Neural progenitor cell (in vitro differentiated cells): Measurements from ENCODE around the gene CCDC184. TPM values are rescaled to one million over a fixed set of nuclear protein-coding genes. Genes with fewer than 3 reads are reported as not detected.
"Not testable (repeated sequence)": the region's sequence is repeated elsewhere in the genome, so short reads cannot be mapped to it uniquely, and the experiment has no call there.

Source experiments
- DNase-seq: peaks from one replicate; pipeline ENCODE4 v3.0.0-alpha.2; 2016; ENCODE audit warnings: low spot score
- H2AFZ ChIP-seq: fragments of 200-600 bp; sonication (generic); replicated peaks from 2 replicates; pipeline ENCODE4 v1.6.1; 2016; ENCODE audit warnings: antibody characterized with exemption
- H3F3A ChIP-seq: fragments of 200-600 bp; sonication (generic); 2 replicates; pipeline ENCODE4 v1.6.1; 2016; ENCODE audit warnings: antibody characterized with exemption, low read depth
- H3K27ac ChIP-seq: fragments of 200-600 bp; sonication (generic); 2 replicates; pipeline ENCODE4 v1.5.1; 2016; ENCODE audit warnings: mild to moderate bottlenecking
- H3K27me3 ChIP-seq: fragments of 200-600 bp; sonication (generic); 2 replicates; pipeline ENCODE4 v1.6.1; 2016; ENCODE audit warnings: mild to moderate bottlenecking, moderate library complexity
- H3K36me3 ChIP-seq: fragments of 200-600 bp; sonication (generic); 2 replicates; pipeline ENCODE4 v1.5.1; 2016
- H3K4me1 ChIP-seq: fragments of 200-600 bp; sonication (generic); 2 replicates; pipeline ENCODE4 v1.6.1; 2016; ENCODE audit warnings: mixed run types
- H3K4me2 ChIP-seq: fragments of 200-600 bp; sonication (generic); 2 replicates; pipeline ENCODE4 v1.6.1; 2016
- H3K4me3 ChIP-seq: fragments of 200-600 bp; sonication (generic); 2 replicates; pipeline ENCODE4 v1.5.1; 2016
- H3K79me2 ChIP-seq: fragments of 200-600 bp; sonication (generic); 2 replicates; pipeline ENCODE4 v1.6.1; 2016; ENCODE audit warnings: low read depth
- H3K9ac ChIP-seq: fragments of 200-600 bp; sonication (generic); 2 replicates; pipeline ENCODE4 v1.6.1; 2016
- H3K9me3 ChIP-seq: fragments of 200-600 bp; sonication (generic); 2 replicates; pipeline ENCODE4 v1.5.1; 2016; ENCODE audit warnings: low read depth
- H4K20me1 ChIP-seq: fragments of 200-600 bp; sonication (generic); 2 replicates; pipeline ENCODE4 v1.6.1; 2016; ENCODE audit warnings: low read depth
- H3K27ac Mint-ChIP-seq: 3 replicates; pipeline ENCODE4 v1.8.0; 2021; ENCODE audit warnings: mixed read lengths
- H3K27me3 Mint-ChIP-seq: 2 replicates; pipeline ENCODE4 v1.8.0; 2022; ENCODE audit warnings: low read depth, mild to moderate bottlenecking, inconsistent platforms, moderate library complexity, mixed read lengths; ENCODE audit not compliant: insufficient read depth
- H3K36me3 Mint-ChIP-seq: 3 replicates; pipeline ENCODE4 v1.8.0; 2021; ENCODE audit warnings: mixed read lengths
- H3K4me1 Mint-ChIP-seq: 3 replicates; pipeline ENCODE4 v1.8.0; 2021; ENCODE audit warnings: mixed read lengths
- H3K4me3 Mint-ChIP-seq: 3 replicates; pipeline ENCODE4 v1.8.0; 2021; ENCODE audit warnings: mild to moderate bottlenecking, moderate library complexity, mixed read lengths
- H3K9me3 Mint-ChIP-seq: 3 replicates; pipeline ENCODE4 v1.8.0; 2020; ENCODE audit warnings: mixed read lengths
- EZH2 ChIP-seq: fragments of 200-600 bp; sonication (generic); IDR thresholded peaks from 2 replicates; pipeline ENCODE4 v1.6.1; 2017; ENCODE audit warnings: antibody characterized with exemption, mild to moderate bottlenecking, moderate library complexity
- EZH2phosphoT487 ChIP-seq: fragments of 200-600 bp; sonication (generic); IDR thresholded peaks from 2 replicates; pipeline ENCODE4 v1.6.1; 2017; ENCODE audit warnings: antibody characterized with exemption
- total RNA-seq: library from RNA; depleted of rRNA; stranded (reverse); fragments of >200 nt; gene quantifications from 2 replicates; pipeline ENCODE4 v1.2.3, GENCODE V29; 2015; ENCODE audit warnings: low replicate concordance
- TF ChIP-seq, protein P1 (sequence below): fragments of 200-600 bp; sonication (generic); IDR thresholded peaks from 2 replicates; pipeline ENCODE4 v1.5.1; 2017; ENCODE audit warnings: antibody characterized with exemption, mild to moderate bottlenecking

CCDC184 gene
- total RNA-seq, 1 donor from 2014 or later: 0.28 TPM

GRCh38 chr12:48220701-48221100, 37.3 kb downstream of the CCDC184 start:
- Histone ChIP-seq H3K4me1 (no peaks in the 10 kb centered on the region), H3K36me3 (no peaks in the 10 kb centered on the region), H3K27me3 (peaks cover 5% of the 10 kb centered on the region), H3K27ac (no peak overlapping the region), H3K9me3 (no peaks in the 10 kb centered on the region), H2AFZ (no peak overlapping the region), H3K9ac (no peak overlapping the region), H3K4me2 (no peak overlapping the region), H3K79me2 (no peaks in the 10 kb centered on the region), H3F3A (no peaks in the 10 kb centered on the region), H4K20me1 (no peaks in the 10 kb centered on the region), H3K4me3 (no peak overlapping the region)
- no peak for DNase-seq
- H3K4me1 Mint-ChIP-seq: no peaks in the 10 kb centered on the region
- no peak for TF ChIP-seq EZH2
- no peak for TF ChIP-seq EZH2phosphoT487
- no peaks in the 10 kb centered on the region for H3K9me3 Mint-ChIP-seq
- no peaks in the 10 kb centered on the region for H3K27me3 Mint-ChIP-seq
- no peak overlapping the region for H3K4me3 Mint-ChIP-seq
- H3K36me3 Mint-ChIP-seq: no peaks in the 10 kb centered on the region
- no peak overlapping the region for H3K27ac Mint-ChIP-seq

DNA sequence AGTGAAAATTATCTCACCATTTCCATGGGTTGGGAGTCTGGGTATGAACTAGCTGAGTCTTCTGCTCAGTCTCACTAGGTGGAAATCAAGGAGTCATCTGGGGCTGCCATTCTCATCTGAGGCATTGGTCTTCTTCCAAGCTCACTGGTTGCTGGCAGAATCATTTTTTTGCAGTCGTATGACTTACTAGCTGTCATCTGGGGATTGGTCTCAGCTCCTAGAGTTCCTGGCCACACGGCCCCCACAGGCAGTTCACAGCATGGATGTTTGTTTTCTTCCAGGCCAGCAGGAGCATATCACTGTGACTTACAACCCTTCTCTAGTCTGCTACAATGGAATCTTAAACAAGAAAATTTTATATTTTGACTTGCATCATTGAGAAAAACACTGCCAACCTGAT, 38.2 kb downstream of the CCDC184 start:
- H3K36me3 ChIP-seq: no peaks in the 10 kb centered on the region
- no peaks in the 10 kb centered on the region for H3F3A ChIP-seq
- no peaks in the 10 kb centered on the region for H3K27me3 ChIP-seq
- Mint-ChIP-seq H3K36me3 (no peaks in the 10 kb centered on the region), H3K9me3 (no peaks in the 10 kb centered on the region), H3K4me1 (no peaks in the 10 kb centered on the region), H3K27me3 (no peaks in the 10 kb centered on the region), H3K27ac (no peak overlapping the region), H3K4me3 (no peak overlapping the region)
- no peaks in the 10 kb centered on the region for H4K20me1 ChIP-seq
- TF ChIP-seq EZH2phosphoT487 (no peak), EZH2 (no peak)
- TF ChIP-seq, protein P1, sequence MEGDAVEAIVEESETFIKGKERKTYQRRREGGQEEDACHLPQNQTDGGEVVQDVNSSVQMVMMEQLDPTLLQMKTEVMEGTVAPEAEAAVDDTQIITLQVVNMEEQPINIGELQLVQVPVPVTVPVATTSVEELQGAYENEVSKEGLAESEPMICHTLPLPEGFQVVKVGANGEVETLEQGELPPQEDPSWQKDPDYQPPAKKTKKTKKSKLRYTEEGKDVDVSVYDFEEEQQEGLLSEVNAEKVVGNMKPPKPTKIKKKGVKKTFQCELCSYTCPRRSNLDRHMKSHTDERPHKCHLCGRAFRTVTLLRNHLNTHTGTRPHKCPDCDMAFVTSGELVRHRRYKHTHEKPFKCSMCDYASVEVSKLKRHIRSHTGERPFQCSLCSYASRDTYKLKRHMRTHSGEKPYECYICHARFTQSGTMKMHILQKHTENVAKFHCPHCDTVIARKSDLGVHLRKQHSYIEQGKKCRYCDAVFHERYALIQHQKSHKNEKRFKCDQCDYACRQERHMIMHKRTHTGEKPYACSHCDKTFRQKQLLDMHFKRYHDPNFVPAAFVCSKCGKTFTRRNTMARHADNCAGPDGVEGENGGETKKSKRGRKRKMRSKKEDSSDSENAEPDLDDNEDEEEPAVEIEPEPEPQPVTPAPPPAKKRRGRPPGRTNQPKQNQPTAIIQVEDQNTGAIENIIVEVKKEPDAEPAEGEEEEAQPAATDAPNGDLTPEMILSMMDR: no peak
- no peak overlapping the region for H3K4me3 ChIP-seq
- H3K9ac ChIP-seq: no peak overlapping the region
- H3K4me1 ChIP-seq: no peaks in the 10 kb centered on the region
- H3K4me2 ChIP-seq: no peak overlapping the region
- no peaks in the 10 kb centered on the region for H3K79me2 ChIP-seq
- DNase-seq: no peak
- no peak overlapping the region for H2AFZ ChIP-seq
- no peaks in the 10 kb centered on the region for H3K9me3 ChIP-seq
- H3K27ac ChIP-seq: no peak overlapping the region

- H3K27me3 ChIP-seq, H3K27ac Mint-ChIP-seq, H3K36me3 ChIP-seq, H3K4me1 Mint-ChIP-seq, H3K4me1 ChIP-seq, H4K20me1 ChIP-seq, H3K9me3 ChIP-seq, H3K36me3 Mint-ChIP-seq, H3K4me2 ChIP-seq, H3K27me3 Mint-ChIP-seq, H3K79me2 ChIP-seq, H3K27ac ChIP-seq, H3F3A ChIP-seq, H2AFZ ChIP-seq, H3K9ac ChIP-seq, DNase-seq, H3K4me3 Mint-ChIP-seq, H3K4me3 ChIP-seq: not testable (repeated sequence)
- H3K9me3 Mint-ChIP-seq: peaks cover 17% of the 10 kb centered on the region
Observed at GRCh38 chr12:48224533-48224932, 41.1 kb downstream of the CCDC184 start.

DNA sequence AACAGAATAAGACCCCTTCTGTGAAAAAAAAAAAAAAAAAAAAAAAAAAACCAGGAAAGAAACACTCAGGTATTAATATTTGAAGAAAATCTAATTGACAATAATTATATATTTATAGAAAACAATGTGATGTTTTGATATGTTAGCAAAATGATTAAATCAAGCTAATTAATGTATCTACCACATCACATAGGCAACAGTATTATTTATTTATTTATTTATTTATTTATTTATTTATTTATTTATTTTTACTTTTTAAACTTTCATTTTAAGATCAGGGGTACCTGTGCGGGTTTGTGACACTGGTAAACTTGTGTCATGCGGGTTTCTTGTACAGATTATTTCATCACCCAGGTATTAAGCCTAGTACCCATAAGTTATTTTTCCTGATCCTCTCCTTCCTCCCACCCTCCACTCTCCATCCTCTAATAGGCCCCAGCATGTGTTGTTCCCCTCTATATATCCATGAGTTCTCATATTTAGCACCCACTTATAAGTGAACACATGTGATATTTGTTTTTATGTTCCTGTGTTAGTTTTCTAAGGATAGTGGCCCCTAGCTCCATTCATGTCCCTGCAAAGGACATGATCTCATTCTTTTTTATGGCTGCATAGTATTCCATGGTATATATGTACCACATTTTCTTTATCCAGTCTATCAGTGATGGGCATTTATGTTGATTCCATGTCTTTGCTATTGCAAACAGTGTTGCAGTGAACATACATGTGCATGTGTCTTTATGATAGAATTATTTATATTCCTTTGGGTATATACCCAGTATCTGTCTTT, 47.9 kb downstream of the CCDC184 start:
- H3K79me2 ChIP-seq, H2AFZ ChIP-seq, H3K27ac ChIP-seq, H3K27ac Mint-ChIP-seq, H3K36me3 Mint-ChIP-seq, H3K4me2 ChIP-seq, DNase-seq, H3K27me3 ChIP-seq, H3F3A ChIP-seq, H3K4me3 Mint-ChIP-seq, H3K9ac ChIP-seq, H3K36me3 ChIP-seq, H3K4me1 Mint-ChIP-seq, H3K4me1 ChIP-seq, H3K4me3 ChIP-seq, H3K9me3 ChIP-seq, H4K20me1 ChIP-seq, H3K27me3 Mint-ChIP-seq: not testable (repeated sequence)
- H3K9me3 Mint-ChIP-seq: peaks cover 17% of the 10 kb centered on the region

Other genes starting within 250 kb of the CCDC184 start
- 87.5 and 115 TPM in 2 replicates for gene TMEM106C, start 220.0 kb upstream of the CCDC184 start, total RNA-seq
- 69.1 and 330 TPM in 2 replicates for gene COL2A1, start 179.2 kb upstream of the CCDC184 start, total RNA-seq
- gene SENP1, start 77.6 kb upstream of the CCDC184 start, total RNA-seq: 37.6 and 89.9 TPM in 2 replicates
- 128 and 161 TPM in 2 replicates for gene PFKM, start 64.3 kb upstream of the CCDC184 start, total RNA-seq
- 4.2 and 5.9 TPM in 2 replicates for gene ASB8, start 26.1 kb upstream of the CCDC184 start, total RNA-seq
- gene OR10AD1, start 19.6 kb downstream of the CCDC184 start, total RNA-seq: not detected in 2 replicates
- gene ZNF641, start 167.3 kb downstream of the CCDC184 start, total RNA-seq: 13.3 and 21.7 TPM in 2 replicates